NOMO-1 treated with dmso at 0.1 percent for 144 hours (cell line): Measurements from ENCODE around the gene MCM3AP.
"Not testable (repeated sequence)": the region's sequence is repeated elsewhere in the genome, so short reads cannot be mapped to it uniquely, and the experiment has no call there.

Experiments used
- DNase-seq: peaks from one replicate; lab custom pipeline; 2025; ENCODE audit not compliant: unreplicated experiment; lab: John Stamatoyannopoulos, UW

MCM3AP gene

GRCh38 chr21:46311568-46311967, 26.2 kb upstream of the MCM3AP start:
- no peak for DNase-seq

GRCh38 chr21:46310260-46310659, 24.8 kb upstream of the MCM3AP start:
- DNase-seq = not testable (repeated sequence)

- no peak for DNase-seq
These were observed 23.0 kb upstream of the MCM3AP start for GRCh38 chr21:46308431-46308830.

- DNase-seq = no peak
These were observed 22.2 kb upstream of the MCM3AP start for GRCh38 chr21:46307625-46308024.

- DNase-seq = no peak
These were observed 19.5 kb upstream of the MCM3AP start for GRCh38 chr21:46304955-46305354.

GRCh38 chr21:46304437-46304836, 19.0 kb upstream of the MCM3AP start:
- no peak for DNase-seq

GRCh38 chr21:46301759-46302158, 16.3 kb upstream of the MCM3AP start:
- DNase-seq = no peak

GRCh38 chr21:46299167-46299566, 13.8 kb upstream of the MCM3AP start:
- no peak for DNase-seq

GRCh38 chr21:46297338-46298271, 12.2 kb upstream of the MCM3AP start:
- no peak for DNase-seq

GRCh38 chr21:46295996-46296752, 10.8 kb upstream of the MCM3AP start:
- DNase-seq = peak; percentile 34

- no peak for DNase-seq
These were observed 9.9 kb upstream of the MCM3AP start for GRCh38 chr21:46295177-46295770.

- DNase-seq = no peak
These were observed 9.3 kb upstream of the MCM3AP start for GRCh38 chr21:46294647-46295176.

- no peak for DNase-seq
These were observed 6.2 kb upstream of the MCM3AP start for GRCh38 chr21:46291561-46291960.

- no peak for DNase-seq
These were observed 4.3 kb upstream of the MCM3AP start for GRCh38 chr21:46289655-46290179.

- DNase-seq = no peak
These were observed 2.1 kb upstream of the MCM3AP start for GRCh38 chr21:46287541-46287940.

- DNase-seq = peak; percentile 31
These were observed 1.2 kb upstream of the MCM3AP start for GRCh38 chr21:46286648-46287002.

- peak; percentile 69 for DNase-seq
These were observed 593 bp upstream of the MCM3AP start, which contains the start of gene YBEY for GRCh38 chr21:46285761-46286647. TSS of gene YBEY (plus strand) at chr21:46286342. CDS start at chr21:46286914, 572 bp downstream.

GRCh38 chr21:46284733-46285132, 678 bp downstream of the MCM3AP start:
- no peak for DNase-seq

GRCh38 chr21:46284077-46284644, 1.2 kb downstream of the MCM3AP start:
- DNase-seq = no peak
